Keratinocyte (primary cell): ENCODE measurements around the gene KTI12. TPM values are rescaled to one million over a fixed set of nuclear protein-coding genes. Genes with fewer than 3 reads are reported as not detected.

ENCODE experiments used
- DNase-seq: peaks from one replicate; pipeline ENCODE4 v3.0.0-alpha.2; 2011; ENCODE audit warnings: low read depth, missing footprints, low spot score
- FAIRE-seq: peaks from 2 replicates; lab custom pipeline; 2011; peaks lifted over from hg19 to GRCh38; lab: Jason Lieb, UNC
- H2AFZ ChIP-seq: 2 replicates; pipeline ENCODE4 v1.6.0; 2012; ENCODE audit warnings: low read length, control low read depth, inconsistent platforms; ENCODE audit not compliant: control insufficient read depth
- H3K27ac ChIP-seq: 2 replicates; pipeline ENCODE4 v1.5.1; 2011; ENCODE audit warnings: low read length; ENCODE audit not compliant: control insufficient read depth, insufficient read depth
- H3K27me3 ChIP-seq: 3 replicates; pipeline ENCODE4 v1.6.0; 2011; ENCODE audit warnings: low read length; ENCODE audit not compliant: control insufficient read depth, insufficient read depth; ENCODE audit errors: extremely low read depth
- H3K36me3 ChIP-seq, 2 experiments: 2 replicates in 1 of 2; 3 replicates in 1 of 2; pipeline ENCODE4 v1.5.1; 2011; ENCODE audit warnings: low read length in 2 of 2, mild to moderate bottlenecking in 1 of 2; ENCODE audit not compliant: control insufficient read depth in 2 of 2, insufficient read depth in 2 of 2; ENCODE audit errors: extremely low read depth in 1 of 2
- H3K4me1 ChIP-seq: 3 replicates; pipeline ENCODE4 v1.5.1; 2011; ENCODE audit warnings: low read length; ENCODE audit not compliant: control insufficient read depth, insufficient read depth; ENCODE audit errors: extremely low read depth
- H3K4me2 ChIP-seq: 3 replicates; pipeline ENCODE4 v1.6.0; 2011; ENCODE audit warnings: low read depth, low read length; ENCODE audit not compliant: control insufficient read depth, insufficient read depth; ENCODE audit errors: extremely low read depth
- H3K4me3 ChIP-seq, 3 experiments: fragments of 200-600 bp in 1 of 3; sonication (generic) in 1 of 3; 2 replicates in 2 of 3; 3 replicates in 1 of 3; pipeline ENCODE4 v1.5.1; 2011 to 2016; ENCODE audit warnings: low read length in 3 of 3, mild to moderate bottlenecking in 3 of 3, control low read depth in 2 of 3, inconsistent platforms in 1 of 3, low read depth in 1 of 3, mixed read lengths in 1 of 3, mixed run types in 1 of 3, moderate library complexity in 1 of 3; ENCODE audit not compliant: control insufficient read depth in 2 of 3, insufficient read depth in 2 of 3; ENCODE audit errors: extremely low read depth in 1 of 3
- H3K79me2 ChIP-seq: 2 replicates; pipeline ENCODE4 v1.6.0; 2012; ENCODE audit warnings: low read length; ENCODE audit not compliant: control insufficient read depth, insufficient read depth
- H3K9ac ChIP-seq: 3 replicates; pipeline ENCODE4 v1.6.0; 2011; ENCODE audit warnings: low read length; ENCODE audit not compliant: control insufficient read depth, insufficient read depth; ENCODE audit errors: extremely low read depth
- H3K9me1 ChIP-seq: 3 replicates; pipeline ENCODE4 v1.6.0; 2011; ENCODE audit warnings: low read length; ENCODE audit not compliant: control insufficient read depth, insufficient read depth; ENCODE audit errors: extremely low read depth
- H3K9me3 ChIP-seq: 2 replicates; pipeline ENCODE4 v1.5.1; 2012; ENCODE audit warnings: low read depth, low read length; ENCODE audit not compliant: control insufficient read depth
- H4K20me1 ChIP-seq: 3 replicates; pipeline ENCODE4 v1.6.0; 2011; ENCODE audit warnings: low read length; ENCODE audit not compliant: control insufficient read depth, insufficient read depth; ENCODE audit errors: extremely low read depth
- CTCF ChIP-seq, 3 experiments: IDR thresholded peaks in 1 of 3; conservative IDR thresholded peaks in 1 of 3; optimal IDR thresholded peaks in 1 of 3; 2 replicates in 2 of 3; 3 replicates in 1 of 3; pipeline versions ENCODE3 to v1.5.1; 2011; ENCODE audit warnings: low read length in 3 of 3, mild to moderate bottlenecking in 3 of 3, moderate library complexity in 2 of 3, control low read depth in 1 of 3, inconsistent platforms in 1 of 3; ENCODE audit not compliant: insufficient read depth in 2 of 3; ENCODE audit errors: extremely low read depth in 1 of 3
- EZH2 ChIP-seq: IDR thresholded peaks from one replicate; pipeline ENCODE4 v1.6.1; 2012; ENCODE audit warnings: inconsistent platforms, mild to moderate bottlenecking, low read length, moderate library complexity
- dilution Hi-C: fragments of 300-500 bp; cut with MboI; formaldehyde crosslinking; loops from one replicate; pipeline ENCODE4 v1.7.0; 2020; ENCODE audit warnings: low sequenced_read_pairs; ENCODE audit not compliant: extremely low pct_ligation_motif_present
- polyA plus RNA-seq, 5 experiments: library from polyadenylated mRNA; depleted of rRNA in 3 of 5; stranded (reverse) in 3 of 5; stranded (forward) in 1 of 5; unstranded in 1 of 5; fragments of >200 nt; gene quantifications; 1 replicate in 1 of 5; 2 replicates in 3 of 5; 3 replicates in 1 of 5; pipeline versions ENCODE4 v1.2.1 to v1.2.3, GENCODE V29; 2011 to 2012; ENCODE audit warnings: missing spikeins in 2 of 5, low read depth in 1 of 5, low replicate concordance in 1 of 5

The KTI12 gene
- polyA plus RNA-seq, 1 donor (not counting 4 experiments of a cell fraction or from before 2014, with no cell fraction given), result 8.1 TPM

GRCh38 chr1:52056937-52057231 lies 23.3 kb upstream of the KTI12 start:
- H3K27me3 ChIP-seq, result no peaks in the 10 kb centered on the region
- H3K9me3 ChIP-seq, result no peaks in the 10 kb centered on the region
- TF ChIP-seq CTCF (optimal IDR thresholded peaks at IDR 0.05 in 1 of 3, IDR thresholded peaks at IDR 0.05 in 1 of 3, conservative IDR thresholded peaks at IDR 0.05 in 1 of 3; ENCODE audit: extremely low read depth in 1 of 3, insufficient read depth in 2 of 3, low read length in 3 of 3), result no peak
- TF ChIP-seq EZH2, result no peak
- H3K4me2 ChIP-seq, result peak overlapping the region; percentile 83
- peaks cover 1 to 12% of the 10 kb centered on the region in 2 experiments for H3K36me3 ChIP-seq
- no peaks in the 10 kb centered on the region for H4K20me1 ChIP-seq
- peak overlapping the region; percentile 73 for H2AFZ ChIP-seq
- peak overlapping the region; percentile 70 to 96 (median 87) for H3K4me3 ChIP-seq
- peak overlapping the region; percentile 85 for H3K9ac ChIP-seq
- no peak for FAIRE-seq
- no peak for DNase-seq
- H3K79me2 ChIP-seq, result peaks cover 56% of the 10 kb centered on the region
- H3K27ac ChIP-seq, result peak overlapping the region; percentile 93
- peaks cover 27% of the 10 kb centered on the region for H3K4me1 ChIP-seq
- H3K9me1 ChIP-seq, result no peaks in the 10 kb centered on the region
- dilution Hi-C loops, result no loop called here

DNA sequence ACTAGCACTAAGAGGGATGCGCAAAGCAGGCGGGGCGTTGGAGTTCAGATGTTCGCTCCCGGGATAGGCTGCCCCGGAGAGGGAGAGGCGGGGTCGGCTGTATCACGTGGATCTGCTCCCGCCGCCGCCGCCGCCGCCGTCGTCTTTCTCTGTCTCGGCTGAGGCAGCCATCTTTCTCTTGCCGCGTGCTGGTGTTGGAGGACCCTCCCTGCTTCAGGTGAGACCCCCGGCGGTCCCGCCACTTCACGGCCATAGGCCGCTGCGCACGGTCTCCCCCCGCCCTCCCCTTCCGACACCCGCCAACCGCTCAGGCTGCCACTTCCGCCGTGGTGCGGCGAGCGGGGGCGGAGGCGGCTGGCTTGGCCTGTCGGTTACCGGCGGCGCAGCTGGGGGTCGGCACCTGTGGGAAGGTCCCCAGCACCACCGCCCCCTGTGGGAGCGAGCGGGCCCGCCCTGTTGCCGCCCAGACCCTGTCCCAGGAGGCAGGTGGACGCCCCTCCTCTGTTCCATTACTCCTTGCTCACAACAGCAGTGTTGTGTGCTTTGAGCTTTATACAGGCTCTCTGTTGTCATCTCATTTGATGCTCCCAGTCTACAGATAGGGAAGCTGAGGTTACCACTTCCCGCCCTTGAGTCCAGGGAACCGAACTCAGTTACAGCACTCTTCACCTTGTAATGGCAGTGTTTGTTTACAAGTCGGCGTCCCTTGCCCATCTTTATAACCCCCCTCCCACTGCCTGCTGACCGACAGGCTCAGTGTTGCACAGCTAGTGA lies 22.7 kb upstream of the KTI12 start, which contains the start of gene BTF3L4:
Gene BTF3L4, plus strand, starts transcription at position 133 of the 774 bp plus-strand sequence. CDS start 3,553 bp downstream, outside the sequence.
- peaks cover 27% of the 10 kb centered on the region for H3K4me1 ChIP-seq
- peak within 1 kb of the TSS; percentile 93 for H3K27ac ChIP-seq
- H3K4me2 ChIP-seq, result peak within 1 kb of the TSS; percentile 83
- peak within 1 kb of the TSS; percentile 70 to 96 (median 87) for H3K4me3 ChIP-seq
- no peaks in the 10 kb centered on the region for H3K27me3 ChIP-seq
- peak within 1 kb of the TSS; percentile 85 for H3K9ac ChIP-seq
- peak within 1 kb of the TSS; percentile 92 for H2AFZ ChIP-seq
- no peak for FAIRE-seq
- peaks cover 1 to 13% of the 10 kb centered on the region in 2 experiments for H3K36me3 ChIP-seq
- H3K9me3 ChIP-seq, result no peaks in the 10 kb centered on the region
- peaks cover 56% of the 10 kb centered on the region for H3K79me2 ChIP-seq
- no peaks in the 10 kb centered on the region for H4K20me1 ChIP-seq
- DNase-seq, result no peak
- TF ChIP-seq CTCF (optimal IDR thresholded peaks at IDR 0.05 in 1 of 3, IDR thresholded peaks at IDR 0.05 in 1 of 3, conservative IDR thresholded peaks at IDR 0.05 in 1 of 3; ENCODE audit: extremely low read depth in 1 of 3, insufficient read depth in 2 of 3, low read length in 3 of 3), result no peak
- no peak for TF ChIP-seq EZH2
- dilution Hi-C loops, result no loop called here
- H3K9me1 ChIP-seq, result no peaks in the 10 kb centered on the region
